SK-N-SH (cell line): ENCODE data around the gene TRHDE.

ENCODE experiments used
- SIN3A ChIP-seq: IDR thresholded peaks from 2 replicates; pipeline ENCODE4 v1.6.1; 2012; ENCODE audit warnings: low read depth, mild to moderate bottlenecking, low read length, moderate library complexity, borderline replicate concordance
- TF ChIP-seq, protein P1 (sequence below): fragments of 200-600 bp; sonication (generic); IDR thresholded peaks from 2 replicates; pipeline ENCODE4 v1.6.1; 2017; ENCODE audit warnings: antibody characterized with exemption, mild to moderate bottlenecking, moderate library complexity

GRCh38 chr12:72323881-72324280, 51.7 kb downstream of the TRHDE start:
- no peak for TF ChIP-seq SIN3A
- TF ChIP-seq, protein P1, sequence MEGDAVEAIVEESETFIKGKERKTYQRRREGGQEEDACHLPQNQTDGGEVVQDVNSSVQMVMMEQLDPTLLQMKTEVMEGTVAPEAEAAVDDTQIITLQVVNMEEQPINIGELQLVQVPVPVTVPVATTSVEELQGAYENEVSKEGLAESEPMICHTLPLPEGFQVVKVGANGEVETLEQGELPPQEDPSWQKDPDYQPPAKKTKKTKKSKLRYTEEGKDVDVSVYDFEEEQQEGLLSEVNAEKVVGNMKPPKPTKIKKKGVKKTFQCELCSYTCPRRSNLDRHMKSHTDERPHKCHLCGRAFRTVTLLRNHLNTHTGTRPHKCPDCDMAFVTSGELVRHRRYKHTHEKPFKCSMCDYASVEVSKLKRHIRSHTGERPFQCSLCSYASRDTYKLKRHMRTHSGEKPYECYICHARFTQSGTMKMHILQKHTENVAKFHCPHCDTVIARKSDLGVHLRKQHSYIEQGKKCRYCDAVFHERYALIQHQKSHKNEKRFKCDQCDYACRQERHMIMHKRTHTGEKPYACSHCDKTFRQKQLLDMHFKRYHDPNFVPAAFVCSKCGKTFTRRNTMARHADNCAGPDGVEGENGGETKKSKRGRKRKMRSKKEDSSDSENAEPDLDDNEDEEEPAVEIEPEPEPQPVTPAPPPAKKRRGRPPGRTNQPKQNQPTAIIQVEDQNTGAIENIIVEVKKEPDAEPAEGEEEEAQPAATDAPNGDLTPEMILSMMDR, result no peak
